GM18873 (cell line): ENCODE results near the gene FBXW12.

Experiments
- ATAC-seq: cut with Tn5 transposase; IDR thresholded peaks from one replicate; pipeline ENCODE4 v1.9.1; 2021; ENCODE audit warnings: mild to moderate bottlenecking, moderate library complexity, moderate number of reproducible peaks; ENCODE audit not compliant: unreplicated experiment, low FRiP score

FBXW12 gene

GRCh38 chr3:48419149-48419548 is 47.1 kb downstream of the FBXW12 start:
- no peak for ATAC-seq

GRCh38 chr3:48419597-48419996 is 47.6 kb downstream of the FBXW12 start:
- no peak for ATAC-seq

GRCh38 chr3:48420561-48420960 is 48.5 kb downstream of the FBXW12 start:
- ATAC-seq: no peak

- no peak for ATAC-seq
Observed at GRCh38 chr3:48422272-48422671, 50.3 kb downstream of the FBXW12 start.

GRCh38 chr3:48422681-48423080 is 50.7 kb downstream of the FBXW12 start:
- ATAC-seq: no peak

GRCh38 chr3:48423241-48423882 is 51.3 kb downstream of the FBXW12 start:
- no peak for ATAC-seq

- no peak for ATAC-seq
Observed at GRCh38 chr3:48423883-48424695, 52.1 kb downstream of the FBXW12 start.

GRCh38 chr3:48425281-48425812 is 53.3 kb downstream of the FBXW12 start:
- no peak for ATAC-seq

- no peak for ATAC-seq
Observed at GRCh38 chr3:48426401-48426909, 54.4 kb downstream of the FBXW12 start.

- no peak for ATAC-seq
Observed at GRCh38 chr3:48426944-48427629, 55.1 kb downstream of the FBXW12 start.

GRCh38 chr3:48427630-48427962 is 55.6 kb downstream of the FBXW12 start:
- no peak for ATAC-seq

- ATAC-seq: no peak
Observed at GRCh38 chr3:48428088-48428571, 56.1 kb downstream of the FBXW12 start.

- no peak for ATAC-seq
Observed at GRCh38 chr3:48428572-48429316, 56.7 kb downstream of the FBXW12 start.

GRCh38 chr3:48429317-48429959 is 57.4 kb downstream of the FBXW12 start:
- ATAC-seq: no peak

GRCh38 chr3:48429960-48430707 is 58.1 kb downstream of the FBXW12 start, which contains the start of gene PLXNB1:
TSS of gene PLXNB1 (minus strand) at chr3:48430086. CDS start at chr3:48424611, 5,475 bp downstream.
- ATAC-seq: no peak

- ATAC-seq: no peak
Observed at GRCh38 chr3:48430708-48431101, 58.7 kb downstream of the FBXW12 start.

- ATAC-seq: no peak
Observed at GRCh38 chr3:48431224-48432029, 59.4 kb downstream of the FBXW12 start.
